H1 (cell line): Measurements from ENCODE around the gene BARHL2. TPM values are rescaled to one million over a fixed set of nuclear protein-coding genes. Genes with fewer than 3 reads are reported as not detected.

Experiments
- CTCF ChIA-PET: fragments of 300-600 bp; sonication (Branson Sonifier 250); formaldehyde crosslinking; loops from one replicate; lab custom pipeline; 2021; ENCODE audit not compliant: partially characterized antibody; lab: Charles Lee
- POLR2A ChIA-PET: fragments of 300-600 bp; sonication (Branson Sonifier 250); formaldehyde crosslinking; loops from one replicate; lab custom pipeline; 2021; ENCODE audit warnings: inconsistent platforms; ENCODE audit not compliant: partially characterized antibody; lab: Charles Lee
- DNase-seq, 2 experiments: peaks; one replicate each; pipeline versions ENCODE4 v3.0.0 to v3.0.0-alpha.2; 2010 to 2022; ENCODE audit warnings: low spot score in 2 of 2, low read depth in 1 of 2, mixed read lengths in 1 of 2
- FAIRE-seq: peaks from 2 replicates; lab custom pipeline; 2011; peaks lifted over from hg19 to GRCh38; lab: Jason Lieb, UNC
- H2AFZ ChIP-seq: 2 replicates; pipeline ENCODE4 v1.8.1; 2012; ENCODE audit warnings: low read length, inconsistent platforms
- H2AK5ac ChIP-seq: 2 replicates; pipeline ENCODE4 v1.6.1; 2013; ENCODE audit warnings: low read depth, low read length
- H2BK120ac ChIP-seq: replicated peaks from 2 replicates; pipeline ENCODE3; 2013; ENCODE audit warnings: low read depth, low read length, inconsistent platforms
- H2BK12ac ChIP-seq: 2 replicates; pipeline ENCODE4 v1.6.1; 2013; ENCODE audit warnings: low read depth, low read length
- H2BK15ac ChIP-seq: 2 replicates; pipeline ENCODE4 v1.6.1; 2013; ENCODE audit warnings: low read length
- H2BK20ac ChIP-seq: 2 replicates; pipeline ENCODE4 v1.6.1; 2013; ENCODE audit warnings: low read length
- H2BK5ac ChIP-seq: 2 replicates; pipeline ENCODE4 v1.6.1; 2013; ENCODE audit warnings: low read depth, low read length
- H3K14ac ChIP-seq: 2 replicates; pipeline ENCODE4 v1.6.1; 2013; ENCODE audit warnings: inconsistent platforms; ENCODE audit not compliant: insufficient read length
- H3K18ac ChIP-seq: 2 replicates; pipeline ENCODE4 v1.6.1; 2013; ENCODE audit warnings: low read length; ENCODE audit errors: extremely low read depth
- H3K23ac ChIP-seq: 2 replicates; pipeline ENCODE4 v1.6.1; 2013; ENCODE audit warnings: inconsistent platforms; ENCODE audit not compliant: insufficient read length
- H3K23me2 ChIP-seq: 2 replicates; pipeline ENCODE4 v1.6.1; 2013; ENCODE audit warnings: low read depth, low read length
- H3K27ac ChIP-seq: 2 replicates; pipeline ENCODE4 v1.6.1; 2011; ENCODE audit warnings: low read depth, low read length, inconsistent platforms
- H3K27me3 ChIP-seq, 4 experiments: replicated peaks in 1 of 4; 1 replicate in 1 of 4; 2 replicates in 3 of 4; pipeline versions ENCODE4 v1.6.1 to v1.8.1; 2011 to 2013; ENCODE audit warnings: low read length in 3 of 4, mild to moderate bottlenecking in 3 of 4, inconsistent platforms in 2 of 4, mixed read lengths in 2 of 4, moderate library complexity in 1 of 4; ENCODE audit not compliant: control insufficient read depth in 3 of 4, insufficient read depth in 3 of 4; ENCODE audit errors: extremely low read depth in 1 of 4
- H3K36me3 ChIP-seq, 4 experiments: 2 replicates each; pipeline versions ENCODE4 v1.6.1 to v1.8.1; 2011 to 2013; ENCODE audit warnings: mild to moderate bottlenecking in 4 of 4, low read length in 3 of 4, moderate library complexity in 2 of 4, control low read depth in 1 of 4, inconsistent platforms in 1 of 4; ENCODE audit not compliant: insufficient read depth in 4 of 4, control insufficient read depth in 2 of 4
- H3K4ac ChIP-seq: replicated peaks from 2 replicates; pipeline ENCODE3; 2013; ENCODE audit warnings: low read length, low read depth, mixed read lengths, inconsistent platforms; ENCODE audit not compliant: insufficient read length
- H3K4me1 ChIP-seq, 4 experiments: replicated peaks in 1 of 4; 1 replicate in 1 of 4; 2 replicates in 3 of 4; pipeline versions ENCODE4 v1.6.1 to v1.8.1; 2011 to 2013; ENCODE audit warnings: low read length in 3 of 4, inconsistent platforms in 2 of 4, mixed read lengths in 1 of 4; ENCODE audit not compliant: insufficient read depth in 4 of 4, control insufficient read depth in 3 of 4
- H3K4me2 ChIP-seq, 2 experiments: 2 replicates each; pipeline versions ENCODE4 v1.6.1 to v1.8.1; 2011 to 2013; ENCODE audit warnings: low read depth in 2 of 2, low read length in 2 of 2, control low read depth in 1 of 2, inconsistent platforms in 1 of 2, mild to moderate bottlenecking in 1 of 2; ENCODE audit not compliant: insufficient read depth in 1 of 2
- H3K4me3 ChIP-seq, 4 experiments: fragments of 200-600, 300-600 bp in 1 of 4; sonication (generic), shearing (Covaris generic), sonication (Bioruptor Twin) in 1 of 4; 2 replicates each; pipeline versions ENCODE4 v1.5.1 to v1.8.1; 2011 to 2016; ENCODE audit warnings: low read length in 4 of 4, low read depth in 3 of 4, control low read depth in 2 of 4, inconsistent platforms in 2 of 4, mild to moderate bottlenecking in 2 of 4, mixed read lengths in 1 of 4, moderate library complexity in 1 of 4; ENCODE audit not compliant: insufficient read depth in 2 of 4; ENCODE audit errors: extremely low read depth in 1 of 4
- H3K56ac ChIP-seq: replicated peaks from 2 replicates; pipeline ENCODE3; 2013; ENCODE audit warnings: low read depth, mild to moderate bottlenecking, mixed read lengths, low read length, inconsistent platforms; ENCODE audit not compliant: insufficient read length
- H3K79me1 ChIP-seq: 2 replicates; pipeline ENCODE4 v1.6.1; 2013; ENCODE audit warnings: low read depth, low read length, control low read depth
- H3K79me2 ChIP-seq, 2 experiments: 2 replicates each; pipeline versions ENCODE4 v1.6.1 to v1.8.1; 2012 to 2013; ENCODE audit warnings: low read length in 2 of 2, mild to moderate bottlenecking in 2 of 2, inconsistent platforms in 1 of 2; ENCODE audit not compliant: insufficient read depth in 2 of 2, control insufficient read depth in 1 of 2
- H3K9ac ChIP-seq, 4 experiments: replicated peaks in 1 of 4; 1 replicate in 1 of 4; 2 replicates in 3 of 4; pipeline versions ENCODE4 v1.6.1 to v1.8.1; 2011 to 2013; ENCODE audit warnings: low read depth in 3 of 4, low read length in 3 of 4, control low read depth in 2 of 4, mild to moderate bottlenecking in 2 of 4, moderate library complexity in 2 of 4, inconsistent platforms in 1 of 4; ENCODE audit errors: extremely low read depth in 1 of 4
- H3K9me3 ChIP-seq, 2 experiments: 2 replicates each; pipeline versions ENCODE4 v1.6.1 to v1.8.1; 2012 to 2013; ENCODE audit warnings: mild to moderate bottlenecking in 2 of 2, moderate library complexity in 2 of 2, control low read depth in 1 of 2, inconsistent platforms in 1 of 2, low read depth in 1 of 2, low read length in 1 of 2, mixed read lengths in 1 of 2; ENCODE audit not compliant: insufficient read depth in 2 of 2
- H4K20me1 ChIP-seq, 2 experiments: replicated peaks in 1 of 2; 2 replicates each; pipeline versions ENCODE3 to v1.8.1; 2011 to 2013; ENCODE audit warnings: inconsistent platforms in 2 of 2, low read length in 2 of 2, mild to moderate bottlenecking in 1 of 2; ENCODE audit not compliant: insufficient read depth in 2 of 2, control insufficient read depth in 1 of 2
- H4K5ac ChIP-seq: 2 replicates; pipeline ENCODE4 v1.6.1; 2013; ENCODE audit warnings: low read length, low read depth, mixed read lengths, inconsistent platforms; ENCODE audit not compliant: insufficient read length
- H4K8ac ChIP-seq: 2 replicates; pipeline ENCODE4 v1.8.0; 2013; ENCODE audit warnings: mild to moderate bottlenecking, moderate library complexity, low read length, inconsistent platforms; ENCODE audit not compliant: insufficient read depth; ENCODE audit errors: extremely low read depth
- H4K91ac ChIP-seq: replicated peaks from 2 replicates; pipeline ENCODE3; 2013; ENCODE audit warnings: low read length, mixed read lengths, inconsistent platforms; ENCODE audit not compliant: insufficient read length
- RNF2 ChIP-seq: fragments of 200-900, 300-1000 bp; sonication (generic); IDR thresholded peaks from 2 replicates; pipeline ENCODE4 v1.7.1; 2016; ENCODE audit warnings: borderline replicate concordance, low read depth, mild to moderate bottlenecking, antibody characterized with exemption, low read length; ENCODE audit not compliant: poor library complexity, severe bottlenecking; ENCODE audit errors: missing control alignments
- WGBS, 2 experiments: shearing (Covaris generic) in 1 of 2; methylation state at CpG; one replicate each; pipeline versions ENCODE4 v1.1.6 to v1.1.7; 2013 to 2015; ENCODE audit warnings: low lambda C conversion rate in 2 of 2, mixed read lengths in 2 of 2, inconsistent platforms in 1 of 2, low coverage in 1 of 2, missing lambda C conversion rate in 1 of 2; ENCODE audit not compliant: insufficient replicate concordance in 2 of 2, insufficient coverage in 1 of 2, insufficient read length in 1 of 2; ENCODE audit errors: extremely low coverage in 1 of 2, missing lambda C conversion rate in 1 of 2; 5-methylcytosine and 5-hydroxymethylcytosine counted together
- polyA plus RNA-seq, 7 experiments: library from polyadenylated mRNA; depleted of rRNA in 3 of 7; stranded (reverse) in 5 of 7; unstranded in 2 of 7; fragments of >200 nt in 5 of 7; fragments of 200-250 nt in 2 of 7; gene quantifications; 1 replicate in 5 of 7; 2 replicates in 1 of 7; 4 replicates in 1 of 7; pipeline versions ENCODE4 v1.2.1 to v1.2.3, GENCODE V29; 2011 to 2013; ENCODE audit warnings: missing spikeins in 2 of 7, mixed read lengths in 2 of 7
- total RNA-seq: library from RNA; stranded (reverse); fragmentation: NEBNext Ultra II Directional; extraction: Animal tissue kit (Norgen Biotek cat#: 25700); gene quantifications from 2 replicates; pipeline ENCODE4 v1.2.1, GENCODE V29; 2021
- TF ChIP-seq, protein P1 (sequence below): IDR thresholded peaks from 2 replicates; pipeline ENCODE4 v1.6.1; 2011; ENCODE audit warnings: low read length, improper control_type of control experiment

Gene BARHL2
- total and polyA plus RNA-seq, 2 of the 8 experiments (the other 6 are each of a cell fraction or from before 2014, with no cell fraction given): 0.15 TPM; not detected in 1

DNA sequence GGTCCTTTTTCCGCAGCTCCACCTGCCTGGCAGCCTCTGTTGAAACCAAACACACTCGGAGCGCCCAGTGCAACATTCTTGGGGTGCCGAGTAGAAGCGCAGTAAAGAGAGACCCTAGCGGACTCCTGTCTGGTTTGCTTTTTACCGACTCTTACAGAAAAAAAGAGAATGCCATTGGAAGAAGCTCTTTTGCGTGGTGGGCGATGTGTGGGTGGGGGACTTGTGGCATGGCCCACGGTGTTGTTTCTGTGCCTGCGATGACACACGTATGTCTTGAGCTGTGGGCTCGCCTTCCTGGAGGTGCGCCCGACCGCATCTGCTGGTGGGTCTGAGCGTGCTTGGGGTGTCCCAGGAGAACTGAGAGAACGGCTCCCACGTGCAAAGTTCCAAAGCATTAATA, 7.3 kb upstream of the BARHL2 start:
- no peak overlapping the region for H3K4ac ChIP-seq
- H4K8ac ChIP-seq: no peak overlapping the region
- H3K23ac ChIP-seq: no peak overlapping the region
- no peak overlapping the region for H2BK15ac ChIP-seq
- H2BK5ac ChIP-seq: no peak overlapping the region
- no peak overlapping the region for H2BK120ac ChIP-seq
- no peaks in the 10 kb centered on the region for H3K79me2 ChIP-seq
- 0 out of 2 replicates have a peak overlapping the region, but pooled peaks have one; percentile 24 for H3K18ac ChIP-seq
- CTCF ChIA-PET: interaction anchor here (0.6 to 12.8 kb wide), 28 partner anchors 6 to 612 kb away, joined by 3 to 139 read pairs (median 5); partner anchors contain the start of gene BARHL2
- no peaks in the 10 kb centered on the region for H3K9me3 ChIP-seq
- WGBS, 2 experiments: 8% methylated on average over 19 of the region's 19 CpGs; no CpG with 5 or more reads in 1 of the 2 experiments
- TF ChIP-seq RNF2: peak; percentile 17
- TF ChIP-seq, protein P1, sequence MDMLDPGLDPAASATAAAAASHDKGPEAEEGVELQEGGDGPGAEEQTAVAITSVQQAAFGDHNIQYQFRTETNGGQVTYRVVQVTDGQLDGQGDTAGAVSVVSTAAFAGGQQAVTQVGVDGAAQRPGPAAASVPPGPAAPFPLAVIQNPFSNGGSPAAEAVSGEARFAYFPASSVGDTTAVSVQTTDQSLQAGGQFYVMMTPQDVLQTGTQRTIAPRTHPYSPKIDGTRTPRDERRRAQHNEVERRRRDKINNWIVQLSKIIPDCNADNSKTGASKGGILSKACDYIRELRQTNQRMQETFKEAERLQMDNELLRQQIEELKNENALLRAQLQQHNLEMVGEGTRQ: no peak
- no peak overlapping the region for H2AK5ac ChIP-seq
- no peak overlapping the region for H3K9ac ChIP-seq
- peaks cover 86 to 100% (median 95%) of the 10 kb centered on the region in 4 experiments for H3K27me3 ChIP-seq
- H4K91ac ChIP-seq: no peak overlapping the region
- H3K56ac ChIP-seq: no peak overlapping the region
- H2BK20ac ChIP-seq: no peak overlapping the region
- H3K27ac ChIP-seq: no peak overlapping the region
- H3K36me3 ChIP-seq: peaks cover 0 to 7% (median 0%) of the 10 kb centered on the region in 4 experiments; a peak in 1 of 8 replicates
- peaks cover 6% of the 10 kb centered on the region; the same call in 1 of the 2 replicates for H3K23me2 ChIP-seq
- no peaks in the 10 kb centered on the region for H3K79me1 ChIP-seq
- no peak overlapping the region for H4K5ac ChIP-seq
- peaks cover 2 to 22% of the 10 kb centered on the region in 2 experiments for H4K20me1 ChIP-seq
- FAIRE-seq (no peak), DNase-seq (peak in 1 of 2 experiments; percentile 48)
- peak overlapping the region; percentile 64; the same call in 1 of the 2 replicates for H2BK12ac ChIP-seq
- no peak overlapping the region for H3K14ac ChIP-seq
- no peak overlapping the region for H2AFZ ChIP-seq
- peak overlapping the region; percentile 76 to 90 for H3K4me2 ChIP-seq
- POLR2A ChIA-PET: interaction anchor here (1.3 to 4.9 kb wide), 2 partner anchors 9 to 14 kb away, joined by 3 to 18 read pairs; no protein-coding TSS in a partner anchor
- H3K4me3 ChIP-seq: peak overlapping the region in 1 of 4 experiments; percentile 55; a peak in 5 of 8 replicates
- H3K4me1 ChIP-seq: peaks cover 24 to 51% (median 40%) of the 10 kb centered on the region in 4 experiments
